Inferior parietal cortex (tissue), 1 donor: ENCODE measurements around the gene TRAF3IP1.
"Not testable (repeated sequence)": the region's sequence is repeated elsewhere in the genome, so short reads cannot be mapped to it uniquely, and the experiment has no call there.

ENCODE experiments used
- DNase-seq: peaks from one replicate; pipeline ENCODE4 v3.0.0-alpha.2; 2016; ENCODE audit errors: extremely low spot score

The TRAF3IP1 gene

GRCh38 chr2:238427435-238428162 is 107.3 kb downstream of the TRAF3IP1 start:
- DNase-seq: no peak

- no peak for DNase-seq
Observed at GRCh38 chr2:238428866-238429265, 108.5 kb downstream of the TRAF3IP1 start.

GRCh38 chr2:238430781-238431180 is 110.5 kb downstream of the TRAF3IP1 start:
- no peak for DNase-seq

- no peak for DNase-seq
Observed at GRCh38 chr2:238431456-238431855, 111.1 kb downstream of the TRAF3IP1 start.

- DNase-seq: no peak
Observed at GRCh38 chr2:238433300-238433915, 113.1 kb downstream of the TRAF3IP1 start.

GRCh38 chr2:238433941-238434845 is 113.9 kb downstream of the TRAF3IP1 start:
- no peak for DNase-seq

GRCh38 chr2:238434846-238435751 is 114.8 kb downstream of the TRAF3IP1 start:
- DNase-seq: no peak

- no peak for DNase-seq
Observed at GRCh38 chr2:238435752-238436096, 115.4 kb downstream of the TRAF3IP1 start.

- DNase-seq: no peak
Observed at GRCh38 chr2:238438856-238439849, 118.8 kb downstream of the TRAF3IP1 start.

GRCh38 chr2:238439917-238440316 is 119.6 kb downstream of the TRAF3IP1 start:
- no peak for DNase-seq

- no peak for DNase-seq
Observed at GRCh38 chr2:238440331-238440730, 120.0 kb downstream of the TRAF3IP1 start.

- DNase-seq: no peak
Observed at GRCh38 chr2:238440767-238441166, 120.4 kb downstream of the TRAF3IP1 start.

- no peak for DNase-seq
Observed at GRCh38 chr2:238441262-238442114, 121.2 kb downstream of the TRAF3IP1 start.

GRCh38 chr2:238442257-238442656 is 121.9 kb downstream of the TRAF3IP1 start:
- not testable (repeated sequence) for DNase-seq

GRCh38 chr2:238444242-238444641 is 123.9 kb downstream of the TRAF3IP1 start:
- no peak for DNase-seq

- no peak for DNase-seq
Observed at GRCh38 chr2:238445409-238446190, 125.3 kb downstream of the TRAF3IP1 start.

GRCh38 chr2:238446371-238446770 is 126.1 kb downstream of the TRAF3IP1 start:
- DNase-seq: no peak
